Psoas muscle (tissue), 8 donors: Measurements from ENCODE around the gene POLDIP3. TPM values are rescaled to one million over a fixed set of nuclear protein-coding genes. Genes with fewer than 3 reads are reported as not detected.
"Not testable (repeated sequence)": the region's sequence is repeated elsewhere in the genome, so short reads cannot be mapped to it uniquely, and the experiment has no call there.

Experiments
- ATAC-seq, 4 donors: fragments of 200-7000 bp; cut with Tn5 transposase; one replicate each; pipeline ENCODE4 v1.9.1; 2020; ENCODE audit warnings: moderate library complexity in 3 of 4, mild to moderate bottlenecking in 2 of 4
- DNase-seq, 2 donors: peaks; one replicate each; pipeline ENCODE4 v3.0.0-alpha.2; 2020
- H3K27ac ChIP-seq: fragments of 200-600 bp; one replicate; pipeline ENCODE4 v1.8.0; 2022
- H3K27me3 ChIP-seq, 3 donors: fragments of 200-600 bp in 1 of 3; one replicate each; pipeline versions ENCODE4 v1.6.1 to v1.8.0; 2013 to 2022; ENCODE audit warnings: low read length in 2 of 3, mild to moderate bottlenecking in 2 of 3, moderate library complexity in 1 of 3; ENCODE audit not compliant: insufficient read depth in 3 of 3
- H3K36me3 ChIP-seq, 2 donors: fragments of 200-600 bp in 1 of 2; one replicate each; pipeline versions ENCODE4 v1.6.1 to v1.8.0; 2013 to 2022; ENCODE audit warnings: low read depth in 1 of 2, mild to moderate bottlenecking in 1 of 2, moderate library complexity in 1 of 2; ENCODE audit not compliant: insufficient read depth in 1 of 2
- H3K4me1 ChIP-seq: fragments of 200-600 bp; one replicate; pipeline ENCODE4 v1.8.0; 2022
- H3K4me3 ChIP-seq: fragments of 200-600 bp; one replicate; pipeline ENCODE4 v1.8.0; 2022; ENCODE audit warnings: mild to moderate bottlenecking
- H3K9me3 ChIP-seq: fragments of 200-600 bp; one replicate; pipeline ENCODE4 v1.8.0; 2022
- CTCF ChIP-seq: fragments of 200-600 bp; IDR thresholded peaks from one replicate; pipeline ENCODE4 v1.8.0; 2022; ENCODE audit warnings: antibody characterized with exemption
- WGBS, 3 donors: extraction: QIAGEN DNeasy Blood & Tissue Kit; methylation state at CpG; one replicate each; pipeline versions ENCODE4 v1.1.6 to v1.1.7; 2013; 5-methylcytosine and 5-hydroxymethylcytosine counted together
- intact Hi-C, 2 donors: fragments of 100-400 bp; cut with DNase I; formaldehyde crosslinking; loops; one replicate each; pipeline versions ENCODE4 v1.11.0 to v1.14.2; 2022
- polyA plus RNA-seq, 3 donors: library from polyadenylated mRNA; stranded (reverse); fragments of 200-250 nt; gene quantifications; one replicate each; pipeline ENCODE4 v1.2.3, GENCODE V29; 2013
- total RNA-seq, 4 donors: library from RNA; stranded (reverse); fragmentation: NEBNext Ultra II Directional in 2 of 4; extraction: Animal tissue kit (Norgen Biotek cat#: 25700) in 2 of 4; gene quantifications; one replicate each; pipeline versions ENCODE4 v1.2.1 to v1.2.4, GENCODE V29; 2021 to 2023
- donor health status: healthy with polysubstance abuse.
- donor health status: DM: no; HTN: no; CAD: no; lungs with moderate emphysema.
- donor health status: Bipolar disorder and iron deficiency.
- donor health status: healthy.
- donor health status: DM: yes; HTN: yes; CAD: no.
- donor health status: DM: no; HTN: no; CAD: no.
- donor health status: DM: no; HTN: no; CAD: no.
- donor health status: DM: yes; HTN: yes; CAD: no.

Gene POLDIP3
- total and polyA plus RNA-seq, 7 donors, result 25.0 to 47.1 (median 32.6) TPM

- TF ChIP-seq CTCF, result no peak
- Histone ChIP-seq H3K27ac (no peak overlapping the region), H3K9me3 (no peaks in the 10 kb centered on the region), H3K36me3 (peaks cover 2 to 74% of the 10 kb centered on the region in 2 donors), H3K27me3 (no peaks in the 10 kb centered on the region), H3K4me1 (peaks cover 4% of the 10 kb centered on the region), H3K4me3 (no peak overlapping the region)
- WGBS, 3 donors, result 77 to 81% (median 79%) methylated on average over 8 of the region's 8 CpGs
- ATAC-seq (no peak), DNase-seq (no peak)
- intact Hi-C loops, result no loop called here
Observed at GRCh38 chr22:42585096-42585495, 29.6 kb downstream of the POLDIP3 start.

GRCh38 chr22:42584364-42584940 lies 30.2 kb downstream of the POLDIP3 start:
- H3K27me3 ChIP-seq, result no peaks in the 10 kb centered on the region
- intact Hi-C loops, result no loop called here
- peaks cover 4% of the 10 kb centered on the region for H3K4me1 ChIP-seq
- DNase-seq (no peak), ATAC-seq (no peak)
- H3K4me3 ChIP-seq, result no peak overlapping the region
- WGBS, 3 donors, result 88 to 91% (median 89%) methylated on average over 4 of the region's 4 CpGs
- TF ChIP-seq CTCF, result no peak
- no peaks in the 10 kb centered on the region for H3K9me3 ChIP-seq
- H3K27ac ChIP-seq, result no peak overlapping the region
- H3K36me3 ChIP-seq, result peaks cover 2 to 73% of the 10 kb centered on the region in 2 donors

- 88 to 91% (median 91%) methylated on average over 1 of the region's 1 CpG for WGBS, 3 donors
- ATAC-seq, result no peak
- Histone ChIP-seq H3K4me1 (peaks cover 4% of the 10 kb centered on the region), H3K4me3 (no peak overlapping the region), H3K27ac (no peak overlapping the region), H3K36me3 (peaks cover 2 to 73% of the 10 kb centered on the region in 2 donors), H3K9me3 (no peaks in the 10 kb centered on the region), H3K27me3 (no peaks in the 10 kb centered on the region)
- intact Hi-C loops, result no loop called here
- no peak for TF ChIP-seq CTCF
- DNase-seq, result no peak
Observed at GRCh38 chr22:42582987-42583386, 31.7 kb downstream of the POLDIP3 start.

GRCh38 chr22:42581762-42582716 lies 32.6 kb downstream of the POLDIP3 start:
- peaks cover 4% of the 10 kb centered on the region for H3K4me1 ChIP-seq
- H3K36me3 ChIP-seq, result peaks cover 2 to 73% of the 10 kb centered on the region in 2 donors
- no peaks in the 10 kb centered on the region for H3K9me3 ChIP-seq
- TF ChIP-seq CTCF, result no peak
- H3K4me3 ChIP-seq, result peak overlapping the region; percentile 83
- ATAC-seq (peak; percentile 81 to 94 (median 92)), DNase-seq (peak; percentile 86 to 87)
- intact Hi-C loops, result no loop called here
- no peaks in the 10 kb centered on the region for H3K27me3 ChIP-seq
- WGBS, 3 donors, result 5 to 7% (median 5%) methylated on average over 50 to 64 of the region's 64 CpGs
- H3K27ac ChIP-seq, result peak overlapping the region; percentile 66

- H3K4me3 ChIP-seq, result peak overlapping the region; percentile 83
- DNase-seq, H3K4me1 ChIP-seq, H3K9me3 ChIP-seq, intact Hi-C loops, H3K27me3 ChIP-seq: not testable (repeated sequence)
- H3K27ac ChIP-seq, result peak overlapping the region; percentile 66
- H3K36me3 ChIP-seq, result peaks cover 2 to 67% of the 10 kb centered on the region in 2 donors
- WGBS, 3 donors, result 1 to 4% (median 2%) methylated on average over 4 to 12 of the region's 22 CpGs
- peak in 2 of 4 donors; percentile 5 to 36 for ATAC-seq
Observed at GRCh38 chr22:42581194-42581761, 33.4 kb downstream of the POLDIP3 start.

GRCh38 chr22:42580040-42580439 lies 34.6 kb downstream of the POLDIP3 start:
- H3K4me1 ChIP-seq, intact Hi-C loops, H3K4me3 ChIP-seq, DNase-seq, H3K27me3 ChIP-seq, H3K9me3 ChIP-seq, H3K27ac ChIP-seq, ATAC-seq: not testable (repeated sequence)
- peaks cover 0 to 58% of the 10 kb centered on the region in 2 donors for H3K36me3 ChIP-seq
- WGBS, 3 donors, result 74 to 79% (median 74%) methylated on average over 3 of the region's 4 CpGs
